Activated naive CD8-positive, alpha-beta T cell treated with anti-CD3 and anti-CD28 coated beads, Interleukin-2, amount 50 U/mL, for 24 hours (primary cell): ENCODE measurements around the gene DNAH6.

Source experiments
- ATAC-seq: fragments of 150-1000 bp; cut with Tn5 transposase; one replicate; pipeline ENCODE4 v1.10.0; 2021
- DNase-seq: peaks from one replicate; pipeline ENCODE4 v3.0.0; 2021
- H3K27ac Mint-ChIP-seq: one replicate; pipeline ENCODE4 v1.8.0; 2021; ENCODE audit warnings: mild to moderate bottlenecking, mixed read lengths
- H3K27me3 Mint-ChIP-seq: one replicate; pipeline ENCODE4 v1.8.0; 2021; ENCODE audit warnings: mixed read lengths
- H3K36me3 Mint-ChIP-seq: one replicate; pipeline ENCODE4 v1.8.0; 2021; ENCODE audit warnings: low read depth, mixed read lengths
- H3K4me1 Mint-ChIP-seq: one replicate; pipeline ENCODE4 v1.8.0; 2021; ENCODE audit warnings: mixed read lengths
- H3K4me3 Mint-ChIP-seq: one replicate; pipeline ENCODE4 v1.8.0; 2021; ENCODE audit warnings: mild to moderate bottlenecking, moderate library complexity, mixed read lengths
- H3K9me3 Mint-ChIP-seq: one replicate; pipeline ENCODE4 v1.8.0; 2021; ENCODE audit warnings: mixed read lengths

DNAH6 gene

DNA sequence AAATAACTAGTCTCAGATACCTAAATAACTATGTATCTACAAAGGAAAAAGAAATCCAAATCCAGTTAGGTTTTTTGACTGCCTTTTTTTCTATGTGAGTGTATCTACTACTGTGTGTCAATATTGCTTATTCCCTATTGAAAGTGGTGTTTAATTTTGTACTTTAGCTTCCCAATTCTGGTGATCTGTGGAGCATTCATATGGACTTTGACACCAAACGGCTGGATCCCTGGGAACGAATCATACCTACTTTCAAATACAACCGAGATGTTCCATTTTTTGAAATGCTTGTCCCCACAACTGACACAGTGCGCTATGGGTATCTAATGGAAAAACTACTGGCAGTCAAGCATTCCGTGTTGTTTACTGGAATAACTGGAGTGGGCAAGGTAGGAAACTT, 152.8 kb downstream of the DNAH6 start:
- H3K27me3 Mint-ChIP-seq = no peaks in the 10 kb centered on the region
- H3K4me3 Mint-ChIP-seq = no peak overlapping the region

DNA sequence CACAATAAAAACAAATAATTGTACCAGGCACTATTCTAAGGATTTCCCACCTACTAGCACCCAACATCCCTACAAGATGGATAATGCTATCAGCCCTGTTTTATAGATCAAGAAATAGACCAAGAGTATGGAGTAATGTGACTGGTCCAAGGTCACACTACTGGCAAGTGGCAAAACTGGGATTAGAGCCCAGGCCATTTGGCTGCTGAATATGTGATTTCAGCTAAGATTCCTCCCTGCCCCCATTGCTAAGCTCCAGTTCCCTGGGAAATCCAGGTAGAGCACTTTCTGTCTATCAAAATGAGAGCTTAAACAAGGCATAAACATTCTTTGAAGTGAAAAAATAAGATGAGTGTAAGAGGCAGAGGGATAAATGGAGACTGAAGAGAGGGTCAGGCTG, 157.8 kb downstream of the DNAH6 start:
- Mint-ChIP-seq H3K4me3 (no peak overlapping the region), H3K36me3 (no peaks in the 10 kb centered on the region), H3K27ac (no peak overlapping the region), H3K4me1 (peaks cover 26% of the 10 kb centered on the region), H3K27me3 (no peaks in the 10 kb centered on the region), H3K9me3 (no peaks in the 10 kb centered on the region)
- DNase-seq = no peak
- no peak for ATAC-seq

More for the DNA sequence above, 152.8 kb downstream of the DNAH6 start:
- Mint-ChIP-seq H3K27ac (no peak overlapping the region), H3K36me3 (no peaks in the 10 kb centered on the region), H3K4me1 (peaks cover 4% of the 10 kb centered on the region), H3K9me3 (peaks cover under 1% of the 10 kb centered on the region)
- ATAC-seq = no peak
- DNase-seq = no peak

DNA sequence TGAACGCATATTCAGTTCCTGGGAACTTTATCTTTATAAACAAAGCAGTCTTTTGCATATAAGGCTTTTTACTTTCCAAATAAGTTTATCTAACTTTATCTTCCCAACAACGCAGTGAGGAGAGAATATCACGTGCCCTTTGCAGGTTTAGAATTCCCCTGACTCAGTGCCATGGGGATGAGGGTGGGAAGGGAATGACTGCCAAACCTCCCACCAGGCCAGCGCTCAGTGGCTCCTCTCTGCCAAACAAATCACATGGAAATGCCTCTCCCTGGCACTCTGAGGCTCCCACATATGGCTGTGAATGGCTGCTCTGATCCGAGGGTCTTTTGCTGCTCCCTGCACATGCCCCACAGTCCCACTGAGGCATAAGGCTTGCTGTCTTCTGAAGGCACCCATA, 158.3 kb downstream of the DNAH6 start:
- Mint-ChIP-seq H3K9me3 (no peaks in the 10 kb centered on the region), H3K4me3 (no peak overlapping the region), H3K4me1 (peaks cover 26% of the 10 kb centered on the region), H3K27me3 (no peaks in the 10 kb centered on the region), H3K36me3 (no peaks in the 10 kb centered on the region), H3K27ac (no peak overlapping the region)
- DNase-seq (no peak), ATAC-seq (no peak)

DNA sequence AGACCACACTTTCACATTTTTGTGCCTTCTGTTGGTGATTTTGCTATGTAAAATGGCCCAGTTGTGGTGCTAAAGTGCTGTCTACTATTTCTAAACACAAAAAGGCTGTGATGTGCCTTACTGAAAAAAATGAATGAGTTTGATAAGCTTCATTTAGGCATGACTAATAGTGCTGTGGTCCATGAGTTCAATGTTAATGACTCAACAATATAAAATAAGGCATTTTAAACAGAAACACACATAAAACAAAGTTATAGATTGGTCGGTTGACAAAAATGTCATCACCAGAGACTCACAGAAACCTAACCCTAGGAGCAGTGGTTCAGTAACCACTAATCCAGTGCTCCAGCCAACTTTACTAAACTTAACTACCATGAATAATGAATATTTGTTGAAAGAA, 160.0 kb downstream of the DNAH6 start:
- DNase-seq (no peak), ATAC-seq (peak; percentile 52)
- Mint-ChIP-seq H3K27ac (no peak overlapping the region), H3K4me3 (no peak overlapping the region), H3K27me3 (no peaks in the 10 kb centered on the region), H3K4me1 (peaks cover 26% of the 10 kb centered on the region), H3K9me3 (no peaks in the 10 kb centered on the region), H3K36me3 (no peaks in the 10 kb centered on the region)

DNA sequence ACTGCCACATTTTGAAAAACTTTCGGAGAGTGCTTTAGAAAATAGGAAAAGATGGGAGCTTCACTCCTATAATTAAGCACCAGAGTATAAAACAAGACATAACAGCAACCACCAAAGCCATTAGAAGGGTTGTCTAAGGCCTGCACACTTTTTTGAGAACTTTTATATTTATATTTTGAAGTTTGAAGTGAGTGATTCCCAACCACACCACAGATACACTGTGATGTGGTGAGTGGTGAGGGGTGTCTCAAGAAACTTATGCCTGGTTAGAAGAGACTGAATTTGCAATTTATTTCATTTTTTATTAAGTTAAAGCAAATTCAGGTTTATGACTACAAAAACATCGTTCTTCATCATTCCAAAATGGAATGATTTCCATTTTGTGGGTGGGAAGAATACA, 161.9 kb downstream of the DNAH6 start:
- Mint-ChIP-seq H3K4me1 (peaks cover 21% of the 10 kb centered on the region), H3K27ac (no peak overlapping the region), H3K27me3 (no peaks in the 10 kb centered on the region), H3K9me3 (no peaks in the 10 kb centered on the region), H3K36me3 (no peaks in the 10 kb centered on the region), H3K4me3 (no peak overlapping the region)
- DNase-seq = no peak
- no peak for ATAC-seq

DNA sequence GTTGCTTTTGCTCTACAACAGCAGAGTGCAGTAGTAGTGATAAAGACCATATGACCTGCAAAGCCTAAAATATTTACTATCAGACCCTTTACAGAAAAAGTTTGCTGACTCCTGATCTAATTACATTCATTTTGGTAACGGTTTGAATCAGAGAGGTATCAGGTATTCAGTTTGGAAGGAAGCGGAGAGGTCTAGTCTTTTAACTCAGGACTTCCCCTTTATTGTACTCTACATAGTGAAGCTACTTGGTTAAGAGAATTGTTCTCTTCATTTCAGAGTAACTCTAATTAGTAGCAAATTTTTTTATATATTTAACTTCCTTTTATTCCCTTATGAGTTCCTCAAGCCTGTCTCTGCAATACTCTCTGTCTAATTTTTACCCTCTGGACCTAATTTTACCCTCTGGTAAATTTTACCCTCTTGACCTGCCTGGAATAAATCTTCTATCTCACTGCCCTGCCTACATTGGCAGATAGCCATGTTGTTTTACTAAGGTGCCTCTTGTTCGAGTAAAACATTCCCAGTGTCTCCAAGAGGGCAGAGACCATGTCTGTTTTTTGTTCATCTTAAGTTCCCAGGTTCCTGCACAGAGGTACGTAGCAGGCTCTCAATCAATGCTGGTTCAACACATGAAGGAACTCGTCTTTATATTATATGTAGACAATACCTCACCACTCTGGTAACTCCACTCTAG, 170.6 kb downstream of the DNAH6 start:
- peaks cover 15% of the 10 kb centered on the region for H3K4me1 Mint-ChIP-seq
- no peaks in the 10 kb centered on the region for H3K9me3 Mint-ChIP-seq
- peak overlapping the region; percentile 38 for H3K4me3 Mint-ChIP-seq
- peak; percentile 61 for ATAC-seq
- H3K36me3 Mint-ChIP-seq = no peaks in the 10 kb centered on the region
- no peak for DNase-seq
- no peaks in the 10 kb centered on the region for H3K27me3 Mint-ChIP-seq
- no peak overlapping the region for H3K27ac Mint-ChIP-seq

DNA sequence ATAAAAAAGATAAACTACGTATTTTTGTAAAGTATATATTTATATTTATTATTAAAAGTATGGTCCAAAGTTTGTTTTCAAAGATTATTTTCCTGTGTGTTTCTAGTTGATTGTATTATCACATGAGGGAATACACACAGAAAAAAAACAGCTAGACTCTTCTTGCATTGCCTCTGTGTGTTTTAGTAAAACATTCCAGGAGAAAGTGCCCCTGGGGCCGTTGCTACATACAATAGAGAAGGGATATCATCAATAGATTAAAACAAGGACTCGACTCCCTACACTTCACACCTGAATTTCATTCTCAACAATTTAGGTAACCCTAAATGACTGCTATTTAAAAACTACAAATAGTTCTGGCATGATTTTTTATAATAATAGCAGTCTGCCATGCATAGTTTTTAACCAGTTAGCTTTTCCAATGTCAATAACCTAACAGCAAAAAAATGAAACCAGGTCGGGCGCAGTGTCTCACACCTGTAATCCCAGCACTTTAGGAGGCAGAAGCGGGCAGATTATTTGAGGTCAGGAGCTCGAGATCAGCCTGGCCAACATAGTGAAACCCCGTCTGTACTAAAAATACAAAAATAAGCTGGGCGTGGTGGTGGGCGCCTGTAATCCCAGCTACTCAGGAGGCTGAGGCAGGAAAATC, 171.3 kb downstream of the DNAH6 start:
- Mint-ChIP-seq H3K9me3 (no peaks in the 10 kb centered on the region), H3K27me3 (no peaks in the 10 kb centered on the region), H3K4me1 (peaks cover 15% of the 10 kb centered on the region), H3K36me3 (no peaks in the 10 kb centered on the region), H3K4me3 (no peak overlapping the region), H3K27ac (no peak overlapping the region)
- DNase-seq = no peak
- no peak for ATAC-seq

DNA sequence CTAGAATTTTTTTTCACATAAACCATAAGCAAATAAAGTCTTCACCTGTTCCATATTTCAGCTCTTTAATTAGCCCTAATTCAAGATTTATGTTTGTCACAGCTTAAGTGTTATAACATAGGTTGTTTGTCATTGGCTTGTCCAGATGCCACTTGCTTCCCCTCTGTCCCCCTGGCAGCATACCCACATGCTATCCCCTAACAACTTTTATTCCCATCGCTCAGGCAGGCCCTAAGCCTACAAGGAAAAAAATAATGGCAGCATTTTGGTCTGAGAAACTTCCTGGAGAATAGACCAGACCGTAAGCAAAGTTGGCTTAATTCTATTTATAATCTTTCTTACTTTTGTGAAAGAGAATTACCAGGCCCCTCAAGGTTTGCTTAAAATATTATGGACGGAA, 173.9 kb downstream of the DNAH6 start:
- H3K9me3 Mint-ChIP-seq = no peaks in the 10 kb centered on the region
- H3K36me3 Mint-ChIP-seq = no peaks in the 10 kb centered on the region
- H3K4me1 Mint-ChIP-seq = peaks cover 28% of the 10 kb centered on the region
- H3K27me3 Mint-ChIP-seq = no peaks in the 10 kb centered on the region
- H3K4me3 Mint-ChIP-seq = no peak overlapping the region
- DNase-seq (no peak), ATAC-seq (no peak)
- H3K27ac Mint-ChIP-seq = no peak overlapping the region

DNA sequence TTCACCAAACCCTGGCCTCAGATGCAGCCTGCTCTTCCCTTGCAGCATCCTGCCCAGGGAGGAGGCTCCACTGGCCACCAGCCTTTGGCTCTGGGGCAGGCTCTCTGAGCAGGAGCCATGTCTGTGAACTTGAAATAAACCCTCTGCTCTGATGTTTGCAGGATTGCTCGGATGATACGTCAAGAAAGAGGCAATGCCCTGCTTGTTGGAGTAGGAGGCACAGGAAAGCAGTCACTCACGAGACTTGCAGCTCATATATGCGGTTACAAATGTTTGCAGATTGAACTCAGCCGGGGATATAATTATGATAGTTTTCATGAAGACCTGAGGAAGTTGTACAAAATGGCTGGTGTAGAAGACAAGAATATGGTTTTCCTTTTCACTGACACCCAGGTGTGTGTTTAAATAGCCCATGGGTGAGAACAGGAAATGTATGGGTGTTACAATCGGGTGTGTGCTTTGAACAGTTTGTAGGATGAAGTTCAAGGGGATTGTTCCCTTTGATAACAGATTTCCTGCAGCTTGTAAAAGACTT, 177.9 kb downstream of the DNAH6 start:
- no peaks in the 10 kb centered on the region for H3K36me3 Mint-ChIP-seq
- H3K27me3 Mint-ChIP-seq = no peaks in the 10 kb centered on the region
- no peaks in the 10 kb centered on the region for H3K9me3 Mint-ChIP-seq
- H3K4me3 Mint-ChIP-seq = peak overlapping the region; percentile 53
- peaks cover 21% of the 10 kb centered on the region for H3K4me1 Mint-ChIP-seq
- DNase-seq (peak; percentile 6), ATAC-seq (peak; percentile 49)
- peak overlapping the region; percentile 23 for H3K27ac Mint-ChIP-seq

DNA sequence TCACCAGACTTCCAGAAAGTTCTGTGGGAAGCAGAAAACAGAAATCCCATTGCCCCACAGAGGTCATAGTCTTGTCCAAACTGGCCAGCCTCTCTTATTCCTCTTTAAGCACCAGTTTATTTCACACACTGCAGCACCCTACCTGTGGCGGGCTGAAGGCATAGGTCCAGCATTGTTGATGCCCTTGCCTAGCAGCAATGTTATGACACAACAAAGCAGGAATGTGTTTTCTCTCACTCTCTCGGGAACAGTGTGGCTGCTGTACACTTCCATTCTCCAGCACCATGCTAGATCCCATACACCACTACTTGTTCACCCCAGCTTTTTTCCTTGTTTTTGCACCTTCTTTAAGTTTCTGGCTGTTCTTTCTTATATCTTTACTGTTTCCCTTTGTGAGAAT, 181.6 kb downstream of the DNAH6 start:
- H3K4me3 Mint-ChIP-seq = no peak overlapping the region
- H3K9me3 Mint-ChIP-seq = peaks cover 19% of the 10 kb centered on the region
- DNase-seq (no peak), ATAC-seq (no peak)
- H3K27me3 Mint-ChIP-seq = no peaks in the 10 kb centered on the region
- no peak overlapping the region for H3K27ac Mint-ChIP-seq
- peaks cover 21% of the 10 kb centered on the region for H3K4me1 Mint-ChIP-seq
- peaks cover 5% of the 10 kb centered on the region for H3K36me3 Mint-ChIP-seq

DNA sequence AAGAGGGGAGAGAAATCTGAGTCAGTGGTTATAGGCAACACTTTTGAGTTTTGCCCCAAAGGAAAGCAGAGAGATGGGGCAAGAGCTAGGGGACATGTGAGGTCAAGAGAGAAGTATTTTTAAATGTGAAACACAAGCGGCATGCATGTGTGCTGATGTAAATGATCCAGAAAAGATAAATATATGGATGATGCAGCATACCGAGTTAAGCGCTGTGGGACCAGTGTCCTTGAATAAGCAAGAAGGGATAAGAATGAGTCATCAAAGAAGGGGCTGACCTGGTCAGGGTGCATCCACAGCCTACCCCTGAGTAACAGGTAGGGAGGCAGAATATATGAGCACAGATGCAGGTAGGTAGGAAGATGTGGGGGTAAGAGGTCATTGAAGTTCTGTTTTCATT, 183.7 kb downstream of the DNAH6 start:
- Mint-ChIP-seq H3K9me3 (peaks cover 19% of the 10 kb centered on the region), H3K36me3 (peaks cover 5% of the 10 kb centered on the region), H3K4me3 (no peak overlapping the region), H3K27me3 (no peaks in the 10 kb centered on the region), H3K27ac (no peak overlapping the region), H3K4me1 (peaks cover 4% of the 10 kb centered on the region)
- DNase-seq (no peak), ATAC-seq (no peak)

DNA sequence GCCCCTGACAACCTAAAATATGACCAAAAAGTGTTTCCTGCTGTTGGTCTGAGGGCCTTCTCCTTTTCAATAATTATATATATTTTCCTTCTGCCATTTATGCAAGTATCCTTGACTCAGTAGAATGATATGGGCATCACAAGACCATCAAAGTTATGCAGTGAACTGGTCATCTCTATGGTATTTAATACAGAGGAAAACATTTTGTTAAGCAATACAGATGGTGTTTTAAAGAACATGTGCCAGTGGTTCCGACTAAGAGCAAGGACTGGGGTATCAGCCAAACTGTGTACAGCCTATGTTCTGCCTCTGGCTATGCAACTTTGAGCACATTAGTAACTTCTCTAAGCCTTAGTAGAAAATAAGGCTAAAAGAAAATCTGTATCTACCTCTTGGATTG, 185.6 kb downstream of the DNAH6 start:
- Mint-ChIP-seq H3K27ac (no peak overlapping the region), H3K27me3 (no peaks in the 10 kb centered on the region), H3K36me3 (peaks cover 5% of the 10 kb centered on the region), H3K4me3 (no peak overlapping the region), H3K4me1 (peaks cover 5% of the 10 kb centered on the region), H3K9me3 (peaks cover 19% of the 10 kb centered on the region)
- no peak for ATAC-seq
- no peak for DNase-seq

DNA sequence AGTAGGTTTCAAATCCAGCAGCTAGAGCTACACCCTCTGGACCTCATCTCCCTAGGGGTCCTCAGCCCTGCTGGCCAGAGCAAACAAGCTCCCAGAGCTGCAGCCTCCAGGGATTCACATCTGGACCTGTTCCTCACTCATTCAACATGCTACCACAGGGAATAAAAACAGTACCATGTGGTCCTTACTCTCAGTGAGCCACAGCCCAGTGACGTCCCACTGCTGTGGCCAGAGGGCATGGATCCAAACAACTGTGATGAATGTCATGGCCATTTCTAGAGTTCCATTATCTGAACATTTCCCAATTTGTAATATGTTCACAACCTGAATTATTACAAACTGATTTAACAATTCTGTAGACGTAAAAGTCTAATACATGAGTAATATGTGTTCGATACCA, 186.6 kb downstream of the DNAH6 start:
- Mint-ChIP-seq H3K27ac (no peak overlapping the region), H3K36me3 (peaks cover 5% of the 10 kb centered on the region), H3K27me3 (no peaks in the 10 kb centered on the region), H3K4me1 (peaks cover 2% of the 10 kb centered on the region), H3K4me3 (no peak overlapping the region), H3K9me3 (peaks cover 19% of the 10 kb centered on the region)
- ATAC-seq (no peak), DNase-seq (no peak)

DNA sequence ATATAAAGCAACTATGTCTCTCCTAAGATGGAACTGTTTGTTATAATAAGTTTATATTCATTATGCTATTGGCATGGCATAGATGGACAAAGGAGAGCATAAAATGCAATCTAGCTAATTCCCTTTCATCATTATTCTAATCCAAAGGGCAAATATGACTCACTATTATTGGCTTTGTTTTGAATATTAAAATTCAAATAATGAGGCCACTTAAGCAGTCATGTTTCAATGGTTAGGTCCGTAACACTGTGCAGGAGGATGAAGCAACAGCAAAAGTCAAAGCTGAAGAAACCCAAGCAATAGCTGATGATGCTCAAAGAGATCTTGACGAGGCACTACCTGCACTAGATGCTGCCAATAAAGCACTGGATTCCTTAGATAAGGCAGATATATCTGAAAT, 187.5 kb downstream of the DNAH6 start:
- peaks cover 5% of the 10 kb centered on the region for H3K36me3 Mint-ChIP-seq
- ATAC-seq (no peak), DNase-seq (no peak)
- no peaks in the 10 kb centered on the region for H3K27me3 Mint-ChIP-seq
- peaks cover 19% of the 10 kb centered on the region for H3K9me3 Mint-ChIP-seq
- no peak overlapping the region for H3K4me3 Mint-ChIP-seq
- H3K27ac Mint-ChIP-seq = no peak overlapping the region
- peaks cover 2% of the 10 kb centered on the region for H3K4me1 Mint-ChIP-seq

DNA sequence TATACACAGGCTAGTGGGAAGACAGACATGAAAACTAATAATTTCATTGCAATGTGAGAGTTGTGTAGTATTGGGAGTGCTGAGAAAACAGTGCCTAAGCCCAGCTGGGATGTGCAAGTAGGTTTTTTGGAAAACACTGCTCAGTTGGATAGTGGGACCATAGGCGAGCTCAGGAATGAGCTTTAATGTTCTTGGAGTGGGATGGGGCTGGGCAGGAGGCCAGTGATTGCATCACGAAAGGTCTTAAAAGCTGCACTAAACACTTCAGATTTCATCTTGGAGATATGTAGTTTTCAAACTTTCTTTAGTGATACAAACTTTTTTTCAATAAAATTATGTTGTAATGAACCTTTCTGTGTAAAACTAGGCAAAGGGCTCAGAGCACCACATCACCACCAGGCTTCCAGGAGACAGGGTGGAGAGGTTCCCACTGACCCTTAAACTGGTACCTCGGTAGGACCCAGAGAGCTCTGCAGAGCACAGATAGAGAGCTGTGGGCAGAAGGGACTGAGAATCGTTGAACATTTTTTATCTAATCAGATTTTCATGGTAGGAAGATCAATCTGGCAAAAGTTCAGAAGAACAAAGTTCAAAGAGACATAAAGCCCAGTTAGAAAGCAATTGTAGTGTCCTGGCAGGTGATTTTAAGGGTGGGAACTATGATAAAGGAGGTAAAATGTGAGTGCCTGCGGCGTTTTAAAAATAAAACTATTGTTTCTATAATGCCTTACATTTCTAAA, 188.4 kb downstream of the DNAH6 start:
- Mint-ChIP-seq H3K27ac (no peak overlapping the region), H3K36me3 (peaks cover 5% of the 10 kb centered on the region), H3K27me3 (no peaks in the 10 kb centered on the region), H3K9me3 (peaks cover 19% of the 10 kb centered on the region), H3K4me3 (no peak overlapping the region), H3K4me1 (peaks cover 2% of the 10 kb centered on the region)
- no peak for ATAC-seq
- no peak for DNase-seq
